ENCODE measurements around the gene CLTCL1.

DNA sequence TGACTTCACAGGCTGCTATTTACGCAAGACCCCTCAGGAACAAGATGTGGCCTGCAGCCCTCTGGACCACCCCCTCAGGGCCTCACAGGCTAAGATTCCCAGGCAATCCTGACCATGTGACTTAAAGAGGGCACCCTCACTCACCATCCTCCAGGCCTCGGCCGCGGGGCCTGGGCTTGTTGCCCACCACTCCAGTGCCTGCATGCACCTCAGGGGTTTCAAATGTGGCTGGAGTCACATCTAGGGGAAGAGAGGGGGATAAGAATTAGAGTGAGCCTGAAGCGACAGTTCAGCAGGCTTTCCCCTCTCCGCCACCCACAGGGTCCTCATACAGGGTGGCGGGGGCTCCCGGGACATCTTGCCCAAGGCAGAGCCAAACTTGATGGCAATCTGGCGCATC lies 149.1 kb downstream of the CLTCL1 start:
- TF ChIP-seq GATA2 (IDR thresholded peaks at IDR 0.05; ENCODE audit: low read depth, low read length), result no peak
- TF ChIP-seq GATA3 (IDR thresholded peaks at IDR 0.05; ENCODE audit: low read depth, low read length), result no peak

All from SH-SY5Y (cell line).